Neutrophil (primary cell): ENCODE measurements around the gene FLVCR2.
A peak's percentile ranks its signal among the peaks of the same experiment; 100 is the strongest.

Source experiments
- H3K27ac ChIP-seq: fragments of 200-600 bp; sonication (generic); 2 replicates; pipeline ENCODE4 v1.5.1; 2016; ENCODE audit warnings: mild to moderate bottlenecking, moderate library complexity
- H3K27me3 ChIP-seq: fragments of 200-600 bp; sonication (generic); 2 replicates; pipeline ENCODE4 v1.6.0; 2016; ENCODE audit warnings: mild to moderate bottlenecking
- H3K36me3 ChIP-seq: fragments of 200-600 bp; sonication (generic); 2 replicates; pipeline ENCODE4 v1.5.1; 2017
- H3K4me1 ChIP-seq, 2 experiments: fragments of 200-600 bp in 1 of 2; sonication (generic) in 1 of 2; 1 replicate in 1 of 2; 2 replicates in 1 of 2; pipeline versions ENCODE4 v1.5.1 to v1.6.1; 2013 to 2016; ENCODE audit warnings: low read depth in 1 of 2, low read length in 1 of 2, mild to moderate bottlenecking in 1 of 2, moderate library complexity in 1 of 2; ENCODE audit not compliant: control insufficient read depth in 1 of 2, insufficient read depth in 1 of 2
- H3K4me3 ChIP-seq, 2 experiments: fragments of 200-600 bp in 1 of 2; sonication (generic) in 1 of 2; 1 replicate in 1 of 2; 2 replicates in 1 of 2; pipeline ENCODE4 v1.5.1; 2013 to 2016; ENCODE audit warnings: low read depth in 1 of 2, low read length in 1 of 2, mild to moderate bottlenecking in 1 of 2, moderate library complexity in 1 of 2
- H3K9me3 ChIP-seq: fragments of 200-600 bp; sonication (generic); 2 replicates; pipeline ENCODE4 v1.5.1; 2016
- TF ChIP-seq, protein P1 (sequence below): fragments of 200-600 bp; sonication (generic); IDR thresholded peaks from 2 replicates; pipeline ENCODE4 v1.5.1; 2016; ENCODE audit warnings: antibody characterized with exemption

Gene FLVCR2

DNA sequence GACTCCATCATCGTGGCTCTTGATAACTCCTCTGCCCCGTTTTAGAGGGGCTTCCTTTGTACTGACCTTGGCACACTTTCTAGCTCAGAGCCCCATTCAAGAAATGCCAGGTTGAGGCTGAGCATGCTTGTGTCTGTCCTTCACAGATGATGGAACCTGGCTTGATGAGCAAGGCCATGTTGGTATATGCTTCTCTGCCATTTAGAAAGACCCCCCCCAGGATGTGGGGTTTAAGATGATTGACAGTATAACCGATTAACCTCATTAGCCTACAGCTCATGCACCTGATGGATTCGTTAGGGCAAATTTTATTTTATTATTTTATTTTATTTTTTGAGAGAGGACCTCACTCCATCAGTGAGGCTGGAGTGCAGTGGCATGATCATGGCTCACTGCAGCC, 35.2 kb upstream of the FLVCR2 start:
- H3K36me3 ChIP-seq, result peaks cover 24% of the 10 kb centered on the region
- H3K27ac ChIP-seq, result peak overlapping the region; percentile 95
- peak overlapping the region; percentile 50 to 60 for H3K4me3 ChIP-seq
- TF ChIP-seq, protein P1, sequence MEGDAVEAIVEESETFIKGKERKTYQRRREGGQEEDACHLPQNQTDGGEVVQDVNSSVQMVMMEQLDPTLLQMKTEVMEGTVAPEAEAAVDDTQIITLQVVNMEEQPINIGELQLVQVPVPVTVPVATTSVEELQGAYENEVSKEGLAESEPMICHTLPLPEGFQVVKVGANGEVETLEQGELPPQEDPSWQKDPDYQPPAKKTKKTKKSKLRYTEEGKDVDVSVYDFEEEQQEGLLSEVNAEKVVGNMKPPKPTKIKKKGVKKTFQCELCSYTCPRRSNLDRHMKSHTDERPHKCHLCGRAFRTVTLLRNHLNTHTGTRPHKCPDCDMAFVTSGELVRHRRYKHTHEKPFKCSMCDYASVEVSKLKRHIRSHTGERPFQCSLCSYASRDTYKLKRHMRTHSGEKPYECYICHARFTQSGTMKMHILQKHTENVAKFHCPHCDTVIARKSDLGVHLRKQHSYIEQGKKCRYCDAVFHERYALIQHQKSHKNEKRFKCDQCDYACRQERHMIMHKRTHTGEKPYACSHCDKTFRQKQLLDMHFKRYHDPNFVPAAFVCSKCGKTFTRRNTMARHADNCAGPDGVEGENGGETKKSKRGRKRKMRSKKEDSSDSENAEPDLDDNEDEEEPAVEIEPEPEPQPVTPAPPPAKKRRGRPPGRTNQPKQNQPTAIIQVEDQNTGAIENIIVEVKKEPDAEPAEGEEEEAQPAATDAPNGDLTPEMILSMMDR, result no peak
- H3K9me3 ChIP-seq, result no peaks in the 10 kb centered on the region
- H3K4me1 ChIP-seq, result peaks cover 23 to 25% of the 10 kb centered on the region in 2 experiments
- H3K27me3 ChIP-seq, result no peaks in the 10 kb centered on the region

DNA sequence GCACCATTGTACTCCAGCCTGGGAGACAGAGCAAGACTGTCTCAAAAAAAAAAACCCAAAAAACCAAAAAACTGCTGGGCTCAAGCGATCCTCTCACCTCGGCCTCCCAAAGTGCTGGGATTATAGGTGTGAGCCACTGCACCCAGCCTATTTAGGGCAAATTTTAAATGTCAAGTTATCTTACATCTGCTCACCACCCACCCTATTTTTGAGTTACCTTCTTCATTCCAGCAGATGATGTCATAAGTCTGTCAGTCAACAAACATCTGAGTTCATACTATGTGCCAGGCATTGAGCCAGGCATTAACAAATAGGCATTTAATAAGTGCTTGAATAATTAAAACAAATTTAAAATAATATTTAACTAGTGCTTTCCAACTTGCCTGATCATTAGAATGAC, 34.6 kb upstream of the FLVCR2 start:
- Histone ChIP-seq H3K4me3 (no peak overlapping the region), H3K4me1 (peaks cover 23 to 25% of the 10 kb centered on the region in 2 experiments), H3K27me3 (no peaks in the 10 kb centered on the region), H3K36me3 (peaks cover 25% of the 10 kb centered on the region), H3K27ac (peak overlapping the region; percentile 95), H3K9me3 (no peaks in the 10 kb centered on the region)
- TF ChIP-seq, protein P1, result no peak

DNA sequence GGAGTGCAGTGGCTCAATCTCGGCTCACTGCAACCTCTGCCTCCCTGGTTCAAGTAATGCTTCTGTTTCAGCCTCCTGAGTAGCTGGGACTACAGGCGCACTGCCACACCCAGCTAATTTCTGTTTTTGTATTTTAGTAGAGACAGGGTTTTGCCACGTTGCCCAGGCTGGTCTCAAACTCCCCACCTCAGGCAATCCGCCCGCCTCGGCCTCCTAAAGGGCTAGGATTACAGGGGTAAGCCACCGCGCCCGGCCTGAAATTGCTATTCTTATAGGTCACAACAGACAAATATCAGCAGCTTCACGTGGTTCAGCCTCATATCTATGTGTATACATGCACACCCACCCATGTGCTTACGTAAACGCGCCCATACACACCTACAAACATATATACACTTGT, 32.5 kb upstream of the FLVCR2 start:
- H3K36me3 ChIP-seq, result peaks cover 25% of the 10 kb centered on the region
- no peak overlapping the region for H3K27ac ChIP-seq
- H3K27me3 ChIP-seq, result no peaks in the 10 kb centered on the region
- peaks cover 23 to 25% of the 10 kb centered on the region in 2 experiments for H3K4me1 ChIP-seq
- no peak overlapping the region for H3K4me3 ChIP-seq
- TF ChIP-seq, protein P1, result no peak
- no peaks in the 10 kb centered on the region for H3K9me3 ChIP-seq

DNA sequence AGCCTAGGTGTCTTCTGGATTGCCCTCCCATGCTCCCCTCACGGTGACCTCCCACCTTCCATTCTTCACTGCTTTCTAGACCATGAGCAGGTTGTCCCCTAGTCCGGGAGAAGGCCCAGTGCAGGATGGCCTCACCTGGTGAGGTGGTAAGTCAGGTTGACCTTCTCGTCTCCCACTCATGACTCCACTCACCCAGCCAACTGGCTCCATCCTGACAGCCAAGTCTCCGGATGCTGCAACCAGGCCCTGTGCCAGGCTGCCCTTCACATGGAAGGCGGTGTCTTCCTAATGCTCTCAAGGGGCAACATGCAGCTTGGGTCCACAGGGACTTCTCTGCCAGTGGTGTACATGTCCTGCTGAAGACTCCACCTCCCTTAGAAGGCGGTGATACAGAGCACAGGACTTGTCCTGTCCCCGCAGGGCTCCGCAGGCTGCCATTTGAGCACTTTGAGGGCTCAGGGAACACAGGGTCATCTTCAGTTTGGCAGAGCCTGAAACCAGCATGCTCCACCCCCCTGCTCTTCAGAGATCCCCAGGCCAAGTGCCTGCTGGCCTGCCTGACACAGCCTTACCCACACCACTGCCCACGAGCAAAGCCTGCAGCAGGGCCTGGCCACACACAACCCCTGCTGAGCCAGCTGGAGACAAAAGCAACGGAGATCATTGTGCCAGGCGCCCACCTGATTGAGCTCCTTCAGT, 30.7 kb upstream of the FLVCR2 start:
- Histone ChIP-seq H3K27ac (no peak overlapping the region), H3K4me1 (peaks cover 10 to 12% of the 10 kb centered on the region in 2 experiments), H3K27me3 (no peaks in the 10 kb centered on the region), H3K36me3 (peaks cover 25% of the 10 kb centered on the region), H3K9me3 (no peaks in the 10 kb centered on the region), H3K4me3 (no peak overlapping the region)
- TF ChIP-seq, protein P1, result no peak

DNA sequence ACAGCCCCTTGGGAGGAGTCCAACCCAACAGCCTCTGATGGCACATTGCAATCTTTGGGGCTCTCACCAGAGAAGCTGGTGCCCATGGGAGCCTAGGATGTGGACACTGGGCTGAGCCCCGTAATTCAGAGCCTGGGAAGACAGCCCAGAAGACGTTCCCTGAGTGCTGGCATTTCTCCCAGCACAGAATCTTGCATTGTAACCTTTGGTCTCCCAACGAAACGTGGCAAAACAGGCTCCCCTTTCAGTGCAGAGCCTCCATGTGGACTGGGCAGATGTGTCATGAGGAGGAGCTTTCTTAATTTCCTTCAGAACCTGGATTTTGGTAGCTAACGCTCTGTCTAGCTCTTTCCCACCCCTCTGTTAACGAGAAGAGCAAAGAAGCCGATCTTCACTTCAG, 29.9 kb upstream of the FLVCR2 start:
- H3K27me3 ChIP-seq, result no peaks in the 10 kb centered on the region
- no peak overlapping the region for H3K4me3 ChIP-seq
- H3K36me3 ChIP-seq, result peaks cover 25% of the 10 kb centered on the region
- H3K9me3 ChIP-seq, result no peaks in the 10 kb centered on the region
- H3K27ac ChIP-seq, result no peak overlapping the region
- TF ChIP-seq, protein P1, result no peak
- H3K4me1 ChIP-seq, result peaks cover 2 to 4% of the 10 kb centered on the region in 2 experiments
